HG03175 (cell line): Measurements from ENCODE around the gene PLK5.
A peak's percentile ranks its signal among the peaks of the same experiment; 100 is the strongest.

Experiments
- ATAC-seq: cut with Tn5 transposase; IDR thresholded peaks from one replicate; pipeline ENCODE4 v1.9.1; 2021; ENCODE audit warnings: mild to moderate bottlenecking, moderate library complexity; ENCODE audit not compliant: unreplicated experiment

Gene PLK5

GRCh38 chr19:1554968-1555367 is 31.1 kb downstream of the PLK5 start:
- no peak for ATAC-seq

DNA sequence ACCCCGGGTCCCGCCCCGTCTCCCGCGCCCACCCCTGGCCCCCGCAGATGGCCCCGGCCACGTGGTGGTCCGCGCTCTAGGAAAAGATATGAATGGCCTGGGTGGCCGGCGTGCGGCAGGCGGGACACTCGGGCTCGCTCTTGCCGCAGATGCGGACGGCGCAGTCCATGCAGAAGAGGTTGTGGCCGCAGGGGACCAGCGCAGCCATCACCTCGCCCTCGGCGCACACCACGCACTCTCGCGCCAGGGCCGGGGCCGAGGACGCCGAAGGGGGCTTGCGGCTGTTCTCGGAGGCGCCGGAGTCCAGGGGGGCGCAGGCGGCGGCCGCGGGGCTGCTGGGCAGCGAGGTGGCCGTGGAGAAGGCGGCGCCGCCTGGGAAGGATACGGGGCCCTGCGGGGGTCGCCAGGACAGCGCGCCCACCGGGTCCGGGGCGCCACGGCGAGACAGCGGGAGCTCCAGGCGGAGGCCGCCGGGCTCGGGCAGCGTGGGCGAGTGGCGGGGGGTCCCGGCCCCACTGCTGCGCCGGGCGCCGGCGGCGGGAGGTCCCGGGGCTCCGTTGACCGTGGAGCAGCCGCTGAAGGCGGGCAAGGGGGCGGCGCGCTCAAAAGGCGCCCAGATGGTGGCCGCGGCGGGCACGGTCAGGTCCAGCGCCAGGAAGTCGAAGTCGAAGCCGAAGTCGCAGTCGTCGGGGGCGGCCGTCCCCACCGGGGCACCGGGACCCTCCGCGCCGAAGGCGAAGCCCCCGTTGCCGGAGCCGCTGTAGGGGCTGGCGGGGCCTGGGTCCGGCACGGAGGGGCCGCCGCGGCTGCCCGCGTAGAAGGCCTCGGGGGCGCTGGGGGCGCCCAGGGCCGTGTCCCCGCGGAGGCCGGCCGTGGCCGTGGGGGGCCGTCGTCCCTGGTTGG is 31.9 kb downstream of the PLK5 start:
- ATAC-seq: no peak

DNA sequence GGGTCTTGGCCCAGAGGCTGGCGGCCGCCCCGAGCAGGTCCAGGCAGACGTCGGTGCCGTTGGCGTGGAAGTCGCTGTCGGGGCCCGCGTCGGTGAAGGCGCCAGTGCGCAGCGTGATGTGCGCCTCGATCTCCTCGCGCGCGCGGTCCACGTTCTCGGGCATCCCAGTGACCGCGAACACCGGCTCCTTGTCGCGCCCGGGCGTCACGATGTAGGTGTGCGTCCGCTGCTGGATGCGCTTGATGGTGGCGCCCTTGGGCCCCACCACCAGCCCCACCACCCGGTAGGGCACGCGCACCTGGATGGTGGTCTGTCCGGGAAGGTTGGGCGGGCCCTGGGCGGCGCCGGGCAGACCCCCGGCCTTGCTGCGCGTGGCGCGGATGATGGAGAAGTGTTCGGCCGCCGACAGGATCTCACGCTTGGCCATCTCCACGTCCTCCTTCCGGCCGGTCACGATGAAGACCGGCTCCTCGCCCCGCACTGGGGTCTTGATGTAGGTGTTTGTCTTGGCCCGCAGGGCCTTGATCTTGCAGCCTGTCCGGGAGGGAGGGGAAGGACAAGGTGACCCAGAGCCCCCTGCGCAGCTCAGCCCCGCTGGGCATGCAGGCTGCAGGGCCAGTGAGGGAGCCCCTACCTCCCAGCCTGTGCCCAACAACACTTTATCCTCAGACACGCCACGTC is 32.7 kb downstream of the PLK5 start:
- no peak for ATAC-seq

GRCh38 chr19:1558552-1558951 is 34.7 kb downstream of the PLK5 start:
- ATAC-seq: no peak

DNA sequence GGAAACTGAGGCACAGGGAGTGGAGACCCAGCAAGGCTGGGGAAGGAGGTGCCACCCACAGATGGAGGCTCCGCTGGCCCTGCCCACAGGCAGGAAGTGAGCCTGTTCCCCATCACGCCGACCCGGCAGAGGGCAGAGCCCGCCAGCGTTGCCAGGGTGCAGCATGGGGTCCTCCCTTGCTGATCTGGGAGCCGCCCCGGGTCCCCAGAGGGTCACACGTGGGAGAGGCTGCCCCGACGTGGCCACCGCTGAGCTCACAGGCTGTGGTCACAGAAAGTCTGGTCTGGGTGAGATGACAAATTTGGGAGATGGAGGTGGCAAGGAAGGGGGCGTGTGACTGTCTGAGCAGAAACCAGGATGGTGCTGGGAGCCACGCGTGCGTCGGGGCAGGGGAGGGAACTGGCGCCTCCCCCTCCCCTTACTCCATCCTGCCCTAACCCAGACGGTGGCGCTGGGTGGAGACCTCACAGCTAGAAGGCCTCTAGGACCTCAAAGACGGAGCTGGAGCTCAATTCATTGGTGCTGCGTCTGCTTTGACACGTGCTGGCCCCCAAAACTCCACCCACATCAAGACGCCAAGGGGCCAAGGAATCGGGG is 36.5 kb downstream of the PLK5 start:
- no peak for ATAC-seq

DNA sequence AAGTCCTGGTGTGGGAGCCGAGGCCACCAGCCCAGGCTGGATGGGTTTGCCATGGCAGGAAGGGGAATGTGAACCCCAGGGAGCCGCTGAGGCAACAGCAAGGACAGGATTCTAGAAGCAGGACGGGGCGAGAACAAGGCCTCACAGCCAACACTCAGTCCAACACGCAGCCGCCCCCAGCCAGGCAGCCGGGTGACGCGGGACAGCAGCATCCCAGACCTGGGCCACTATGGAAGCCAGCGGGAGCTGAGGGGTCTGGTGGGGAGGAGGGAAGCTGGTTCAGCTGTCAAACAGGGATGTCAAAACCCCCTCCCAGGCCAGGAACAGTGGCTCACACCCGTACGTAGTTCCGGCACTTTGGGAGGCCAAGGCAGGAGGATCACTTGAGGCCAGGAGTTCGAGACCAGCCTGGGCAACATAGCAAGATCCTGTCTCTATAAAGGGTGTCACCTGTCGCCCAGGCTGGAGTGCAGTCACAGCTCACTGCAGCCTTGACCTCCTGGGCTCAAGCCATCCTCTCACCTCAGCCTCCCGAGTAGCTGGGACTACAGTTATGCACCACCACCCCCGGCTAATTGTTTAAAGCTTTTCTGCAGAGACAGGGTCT is 37.5 kb downstream of the PLK5 start:
- ATAC-seq: no peak

DNA sequence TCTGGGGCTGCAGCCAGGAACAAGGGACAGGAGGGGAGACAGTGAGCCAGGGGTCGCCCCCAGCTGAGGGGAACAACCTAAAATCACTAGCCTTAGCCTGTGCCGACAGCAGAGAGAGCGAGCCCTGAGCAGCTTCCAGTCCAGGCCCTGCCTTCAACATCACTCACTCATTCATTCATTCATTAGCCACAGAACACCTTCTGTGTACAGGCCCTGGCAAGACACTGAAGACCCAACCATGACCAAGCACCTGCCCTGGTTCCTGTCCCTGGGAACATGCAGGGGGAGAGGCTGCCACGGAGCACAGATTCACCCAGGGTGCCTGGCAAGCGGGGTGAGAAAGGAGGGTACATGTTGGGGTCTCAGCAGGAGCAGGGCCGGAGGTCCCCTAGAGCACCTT is 39.4 kb downstream of the PLK5 start:
- no peak for ATAC-seq

DNA sequence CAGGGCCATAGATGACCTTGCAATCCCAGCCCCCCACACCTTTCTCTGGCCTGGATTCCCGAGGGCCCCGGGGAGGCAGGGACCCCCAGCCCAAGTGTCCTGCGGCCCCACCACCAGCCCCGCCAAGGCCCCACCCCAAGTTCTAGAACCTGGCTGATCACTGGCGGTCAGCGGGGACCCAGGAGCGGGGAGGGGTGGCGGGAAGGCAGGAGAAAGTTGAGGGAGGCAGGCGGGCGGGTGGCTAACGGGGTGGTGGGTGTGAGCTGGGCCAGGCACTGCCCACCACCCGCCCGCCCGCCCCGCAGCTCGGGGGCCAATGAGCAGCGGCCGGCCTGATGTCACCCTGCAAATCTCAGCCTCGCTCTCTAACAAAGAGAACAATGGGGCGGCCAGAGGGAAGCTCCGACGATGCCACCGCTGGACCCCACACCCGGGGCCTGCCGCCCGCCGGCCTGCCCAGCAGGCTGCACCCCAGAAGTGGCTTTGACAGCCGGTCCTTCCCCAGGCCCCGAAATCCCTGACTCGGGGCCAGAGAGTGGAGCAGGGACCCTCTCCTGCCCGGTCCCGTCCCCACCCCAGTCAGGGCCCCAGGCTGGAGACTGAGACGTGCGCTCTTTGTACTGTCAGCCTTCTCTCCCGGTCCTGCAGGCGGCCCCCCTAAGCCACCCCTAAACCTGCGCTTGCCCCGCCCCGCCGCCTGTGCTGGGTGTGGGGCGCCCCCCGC is 42.7 kb downstream of the PLK5 start:
- no peak for ATAC-seq

DNA sequence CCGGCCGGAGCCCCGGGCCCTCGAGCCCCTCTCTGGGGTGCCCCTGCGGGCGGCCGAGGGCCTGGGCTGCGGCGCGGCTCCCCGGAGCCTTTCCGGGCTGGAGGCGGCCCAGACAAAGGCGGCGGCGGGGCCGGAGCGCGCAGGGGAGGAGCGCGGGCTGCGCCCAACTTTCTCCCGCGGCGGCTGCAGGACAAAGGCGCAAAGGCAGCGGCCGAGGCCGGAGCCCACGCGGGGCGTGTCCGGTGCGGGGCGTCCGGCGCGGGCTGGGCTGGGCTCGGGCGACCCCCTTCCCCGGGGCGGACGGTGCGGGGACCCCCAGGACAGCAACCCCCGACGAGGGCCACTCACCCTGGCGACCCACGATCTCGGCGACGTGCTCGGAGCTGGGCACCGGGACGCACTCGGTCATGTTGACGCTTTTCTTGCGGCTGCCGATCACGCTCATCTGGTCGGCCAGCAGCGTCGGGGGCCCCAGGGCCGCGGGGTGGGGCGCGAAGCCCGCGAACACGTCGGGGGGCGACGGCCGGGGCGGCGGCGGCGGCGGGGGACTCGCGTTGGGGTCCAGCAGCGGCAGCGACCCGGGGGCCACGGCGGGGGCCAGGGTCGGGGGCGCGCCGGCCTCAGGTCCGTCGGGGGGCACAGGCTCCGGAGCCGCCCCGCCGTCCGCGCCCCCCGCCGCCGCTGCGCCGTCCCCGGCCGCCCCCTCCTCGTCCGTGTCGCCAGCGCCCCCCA is 43.4 kb downstream of the PLK5 start:
- no peak for ATAC-seq

DNA sequence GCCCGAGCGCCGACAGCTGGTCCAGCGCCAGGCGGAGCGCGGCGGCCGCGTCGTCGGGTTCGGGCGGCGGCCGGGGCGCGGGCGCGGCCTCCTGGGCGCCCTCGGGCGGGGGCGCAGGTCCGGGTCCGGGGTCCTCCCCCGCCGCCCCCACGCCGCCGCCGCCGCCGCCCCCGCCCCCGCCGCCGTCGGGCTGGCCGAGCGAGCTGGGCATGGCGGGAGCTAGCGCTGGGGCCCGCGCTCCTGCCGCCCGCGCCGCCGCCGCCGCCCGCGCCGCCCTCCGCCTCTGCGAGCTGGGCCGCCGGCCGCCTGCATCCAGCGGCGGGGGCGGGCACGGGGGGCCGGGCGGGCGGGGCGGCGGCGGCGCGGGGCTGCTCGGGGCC is 44.0 kb downstream of the PLK5 start:
- peak; percentile 19 for ATAC-seq

GRCh38 chr19:1568320-1569019 is 44.6 kb downstream of the PLK5 start, which contains the start of gene MEX3D:
Gene MEX3D (minus strand): TSS chr19:1568325. CDS start chr19:1568058, 267 bp downstream.
- peak; percentile 64 for ATAC-seq

DNA sequence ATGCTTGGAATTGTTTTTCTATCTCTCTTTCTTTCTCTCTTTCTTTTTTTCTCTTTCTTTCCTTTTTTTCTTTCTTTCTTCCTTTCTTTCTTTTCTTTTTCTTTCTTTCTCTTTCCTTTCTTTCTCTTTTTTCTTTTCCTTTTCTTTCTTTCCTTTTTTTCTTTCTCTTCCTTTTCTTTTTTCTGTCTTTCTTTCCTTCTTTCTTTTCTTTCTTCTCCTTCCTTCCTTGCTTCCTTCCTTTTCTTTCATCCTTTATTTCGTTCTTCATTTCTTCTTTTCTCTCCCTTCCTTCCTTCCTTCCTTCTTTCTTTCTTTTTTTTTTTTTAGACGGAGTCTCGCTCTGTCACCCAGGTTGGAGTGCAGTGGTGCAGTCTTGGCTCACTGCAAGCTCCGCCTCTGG is 46.1 kb downstream of the PLK5 start:
- ATAC-seq: no peak

DNA sequence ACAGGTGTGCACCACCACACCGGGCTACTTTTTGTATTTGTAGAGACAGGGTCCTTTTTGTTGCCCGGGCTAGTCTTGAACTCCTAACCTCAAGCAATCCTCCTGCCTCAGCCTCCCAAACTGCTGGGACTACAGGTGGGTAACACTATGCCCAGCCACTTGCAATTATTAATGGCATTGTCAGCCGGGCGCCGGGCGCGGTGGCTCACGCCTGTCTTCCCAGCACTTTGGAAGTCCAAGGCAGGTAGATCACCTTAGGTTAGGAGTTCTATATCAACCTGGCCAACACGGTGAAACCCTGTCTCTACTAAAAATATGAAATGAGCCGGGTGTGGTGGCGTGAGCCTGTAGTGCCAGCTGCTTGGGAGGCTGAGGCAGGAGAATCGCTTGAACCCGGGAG is 47.0 kb downstream of the PLK5 start:
- ATAC-seq: no peak

DNA sequence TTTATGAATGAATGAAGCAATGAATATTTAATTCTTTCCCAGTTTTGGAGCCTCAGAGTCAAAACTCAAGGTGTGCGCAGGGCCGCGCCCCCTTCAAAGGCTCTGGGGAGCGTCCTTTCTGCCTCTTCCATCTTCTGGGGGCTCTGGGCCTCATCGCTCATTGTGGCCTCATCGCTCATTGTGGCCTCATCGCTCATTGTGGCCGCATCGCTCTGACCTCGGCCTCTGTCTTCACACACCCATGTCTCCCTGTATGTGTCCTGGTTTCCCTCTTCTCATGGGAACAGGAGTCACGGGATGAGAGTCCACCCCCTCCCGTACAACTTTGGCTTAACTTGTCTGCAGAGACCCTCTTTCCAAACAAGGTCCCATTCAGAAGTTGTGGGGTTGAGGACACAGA is 47.5 kb downstream of the PLK5 start:
- ATAC-seq: no peak

- no peak for ATAC-seq
Measured at GRCh38 chr19:1572795-1573194, 48.9 kb downstream of the PLK5 start.

DNA sequence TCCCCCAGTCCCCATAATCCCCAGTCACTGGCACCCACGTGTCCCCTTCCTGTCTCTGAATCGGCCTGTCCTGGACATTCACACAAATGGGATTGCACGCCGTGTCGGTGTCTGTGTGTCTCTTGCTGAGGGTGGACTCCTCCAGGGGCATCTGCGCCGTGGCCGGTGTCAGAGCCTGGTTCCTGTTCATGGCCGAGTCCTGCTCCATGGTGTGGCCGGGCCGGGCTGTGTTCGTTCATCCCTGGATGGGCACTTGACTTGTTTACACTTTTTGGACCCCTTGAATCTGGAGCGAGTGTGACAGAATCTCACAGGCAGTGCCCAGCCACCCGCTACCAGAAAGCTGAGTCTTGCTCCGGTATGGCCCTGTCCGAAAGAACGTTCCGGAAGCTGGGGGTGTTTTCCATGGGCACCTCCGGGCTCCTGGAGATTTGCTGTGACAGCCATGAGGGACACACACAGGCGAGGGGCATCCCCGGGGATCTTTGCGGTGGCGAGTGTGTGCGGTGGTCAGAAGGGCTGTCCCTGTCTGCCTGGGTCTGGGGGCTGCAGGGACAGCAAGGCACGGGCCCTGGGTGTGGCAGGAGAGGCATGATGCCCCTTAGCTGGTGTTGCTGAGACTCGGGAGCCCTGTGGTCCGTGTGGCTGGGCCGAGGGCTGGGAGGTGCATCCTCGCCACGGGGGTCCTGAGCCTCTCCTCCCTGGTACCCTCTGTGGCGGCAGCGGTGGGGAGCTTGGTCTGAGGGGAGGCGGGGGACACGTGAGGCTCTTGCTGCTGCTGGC is 50.7 kb downstream of the PLK5 start:
- no peak for ATAC-seq

DNA sequence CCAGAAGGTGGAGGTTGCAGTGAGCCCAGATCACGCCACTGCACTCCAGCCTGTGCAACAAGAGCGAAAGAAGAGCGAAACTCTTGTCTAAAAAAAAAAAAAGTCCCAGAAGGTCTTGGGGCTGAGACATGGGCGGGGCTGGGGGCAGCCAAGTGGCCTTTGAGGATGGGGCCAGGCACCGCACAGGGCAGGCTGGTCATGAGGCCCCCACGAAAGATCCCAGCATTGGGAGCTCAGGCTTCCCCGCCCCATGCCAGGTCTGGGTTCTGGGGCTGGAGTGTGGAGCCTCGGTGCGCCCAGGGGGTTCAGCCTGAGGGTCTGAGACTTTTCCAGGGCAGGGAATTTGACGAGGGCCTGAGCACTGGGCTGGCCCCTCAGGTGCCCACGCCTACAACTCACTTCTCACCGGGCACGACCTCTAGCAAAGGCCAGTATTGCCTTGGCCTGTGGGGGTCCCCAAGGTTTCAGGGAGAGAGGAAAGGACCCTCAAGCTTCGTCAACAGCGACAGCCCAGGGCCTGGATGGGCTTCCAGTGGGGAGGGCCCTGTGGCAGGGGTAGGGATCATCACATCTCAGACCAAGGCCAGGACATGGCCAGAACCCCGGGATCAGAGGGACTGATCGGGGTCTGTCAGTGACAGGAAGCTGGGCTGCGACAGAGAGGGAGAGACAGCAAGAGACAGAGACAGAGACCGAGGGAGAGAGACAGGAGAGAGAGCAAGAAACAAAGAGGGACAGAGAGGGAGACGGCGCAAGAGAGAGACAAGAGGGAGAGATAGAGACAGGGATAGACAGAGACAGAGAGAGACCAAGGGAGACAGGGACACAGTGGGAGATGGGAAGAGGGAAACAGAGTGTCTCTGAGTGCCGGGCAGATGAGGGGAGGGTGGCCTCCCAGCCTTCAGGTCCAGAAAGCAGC is 51.7 kb downstream of the PLK5 start:
- no peak for ATAC-seq
